ENCODE data around the gene FGF1.

The FGF1 gene

DNA sequence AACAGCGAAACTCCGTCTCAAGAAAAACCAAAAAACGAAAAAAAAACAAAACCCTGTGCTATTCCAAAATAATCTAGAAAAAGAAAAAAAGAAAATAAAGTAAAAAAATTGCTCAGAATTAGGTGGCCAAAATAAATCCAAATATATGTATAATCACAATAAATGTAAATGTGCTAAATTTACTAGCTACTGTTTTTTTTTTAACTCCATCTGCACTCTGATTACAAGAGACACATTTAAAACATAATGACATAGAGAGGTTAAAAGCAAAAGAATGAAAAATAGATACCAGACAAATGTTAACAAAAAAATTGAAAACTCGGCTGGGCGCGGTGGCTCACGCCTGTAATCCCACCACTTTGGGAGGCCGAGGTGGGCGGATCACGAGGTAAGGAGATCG, 66.1 kb downstream of the FGF1 start:
- Histone ChIP-seq H3K27me3 (ENCODE audit: low read depth, low read length) (no peaks in the 10 kb centered on the region), H3K9ac (ENCODE audit: low read length) (no peak overlapping the region), H2AFZ (ENCODE audit: low read depth, low read length) (no peak overlapping the region), H4K20me1 (ENCODE audit: insufficient read depth, low read length) (no peaks in the 10 kb centered on the region), H3K36me3 (replicated peaks; ENCODE audit: low read depth, low read length) (no peaks in the 10 kb centered on the region), H3K4me2 (ENCODE audit: low read length) (no peak overlapping the region), H3K9me3 (ENCODE audit: insufficient read depth, low read length) (no peaks in the 10 kb centered on the region), H3K4me3 (ENCODE audit: low read length) (no peak overlapping the region), H3K4me1 (ENCODE audit: low read length) (peaks cover 4% of the 10 kb centered on the region; the same call in 1 of the 2 replicates), H3K27ac (ENCODE audit: low read length) (no peak overlapping the region), H3K79me2 (ENCODE audit: low read length) (no peaks in the 10 kb centered on the region)
- TF ChIP-seq, protein P1, sequence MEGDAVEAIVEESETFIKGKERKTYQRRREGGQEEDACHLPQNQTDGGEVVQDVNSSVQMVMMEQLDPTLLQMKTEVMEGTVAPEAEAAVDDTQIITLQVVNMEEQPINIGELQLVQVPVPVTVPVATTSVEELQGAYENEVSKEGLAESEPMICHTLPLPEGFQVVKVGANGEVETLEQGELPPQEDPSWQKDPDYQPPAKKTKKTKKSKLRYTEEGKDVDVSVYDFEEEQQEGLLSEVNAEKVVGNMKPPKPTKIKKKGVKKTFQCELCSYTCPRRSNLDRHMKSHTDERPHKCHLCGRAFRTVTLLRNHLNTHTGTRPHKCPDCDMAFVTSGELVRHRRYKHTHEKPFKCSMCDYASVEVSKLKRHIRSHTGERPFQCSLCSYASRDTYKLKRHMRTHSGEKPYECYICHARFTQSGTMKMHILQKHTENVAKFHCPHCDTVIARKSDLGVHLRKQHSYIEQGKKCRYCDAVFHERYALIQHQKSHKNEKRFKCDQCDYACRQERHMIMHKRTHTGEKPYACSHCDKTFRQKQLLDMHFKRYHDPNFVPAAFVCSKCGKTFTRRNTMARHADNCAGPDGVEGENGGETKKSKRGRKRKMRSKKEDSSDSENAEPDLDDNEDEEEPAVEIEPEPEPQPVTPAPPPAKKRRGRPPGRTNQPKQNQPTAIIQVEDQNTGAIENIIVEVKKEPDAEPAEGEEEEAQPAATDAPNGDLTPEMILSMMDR (IDR thresholded peaks at IDR 0.05; ENCODE audit: low read depth, low read length): no peak
- TF ChIP-seq EZH2phosphoT487 (IDR thresholded peaks at IDR 0.05; ENCODE audit: low read depth): no peak

DNA sequence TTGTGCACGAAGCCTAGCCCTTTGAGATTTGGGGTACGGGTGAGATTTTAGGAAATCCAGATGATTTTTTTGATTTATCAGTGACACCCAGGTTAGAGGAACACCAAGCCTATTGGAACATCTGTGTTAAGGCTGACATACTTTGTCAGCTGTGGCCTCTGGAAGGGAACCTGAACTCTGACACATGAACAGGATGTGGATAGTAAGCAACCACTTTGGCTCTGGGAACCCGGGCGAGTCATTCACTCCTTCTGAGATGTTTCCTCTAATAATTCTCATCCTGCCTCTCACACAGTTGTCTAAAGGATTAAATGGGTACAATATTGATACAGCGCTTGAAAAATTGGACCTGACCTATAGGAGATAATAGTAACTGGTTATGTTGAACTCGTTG, 67.8 kb downstream of the FGF1 start:
- H3K9ac ChIP-seq (ENCODE audit: low read length): no peak overlapping the region
- no peak overlapping the region for H3K27ac ChIP-seq (ENCODE audit: low read length)
- TF ChIP-seq EZH2phosphoT487 (IDR thresholded peaks at IDR 0.05; ENCODE audit: low read depth): no peak
- TF ChIP-seq, protein P1 (IDR thresholded peaks at IDR 0.05; ENCODE audit: low read depth, low read length): no peak
- peaks cover 4% of the 10 kb centered on the region; the same call in 1 of the 2 replicates for H3K4me1 ChIP-seq (ENCODE audit: low read length)
- H3K4me3 ChIP-seq (ENCODE audit: low read length): no peak overlapping the region
- peaks cover 5% of the 10 kb centered on the region for H3K27me3 ChIP-seq (ENCODE audit: low read depth, low read length)
- no peaks in the 10 kb centered on the region for H3K36me3 ChIP-seq (replicated peaks; ENCODE audit: low read depth, low read length)
- no peaks in the 10 kb centered on the region for H3K79me2 ChIP-seq (ENCODE audit: low read length)
- H4K20me1 ChIP-seq (ENCODE audit: insufficient read depth, low read length): no peaks in the 10 kb centered on the region
- H2AFZ ChIP-seq (ENCODE audit: low read depth, low read length): no peak overlapping the region
- H3K4me2 ChIP-seq (ENCODE audit: low read length): no peak overlapping the region
- no peaks in the 10 kb centered on the region for H3K9me3 ChIP-seq (ENCODE audit: insufficient read depth, low read length)

DNA sequence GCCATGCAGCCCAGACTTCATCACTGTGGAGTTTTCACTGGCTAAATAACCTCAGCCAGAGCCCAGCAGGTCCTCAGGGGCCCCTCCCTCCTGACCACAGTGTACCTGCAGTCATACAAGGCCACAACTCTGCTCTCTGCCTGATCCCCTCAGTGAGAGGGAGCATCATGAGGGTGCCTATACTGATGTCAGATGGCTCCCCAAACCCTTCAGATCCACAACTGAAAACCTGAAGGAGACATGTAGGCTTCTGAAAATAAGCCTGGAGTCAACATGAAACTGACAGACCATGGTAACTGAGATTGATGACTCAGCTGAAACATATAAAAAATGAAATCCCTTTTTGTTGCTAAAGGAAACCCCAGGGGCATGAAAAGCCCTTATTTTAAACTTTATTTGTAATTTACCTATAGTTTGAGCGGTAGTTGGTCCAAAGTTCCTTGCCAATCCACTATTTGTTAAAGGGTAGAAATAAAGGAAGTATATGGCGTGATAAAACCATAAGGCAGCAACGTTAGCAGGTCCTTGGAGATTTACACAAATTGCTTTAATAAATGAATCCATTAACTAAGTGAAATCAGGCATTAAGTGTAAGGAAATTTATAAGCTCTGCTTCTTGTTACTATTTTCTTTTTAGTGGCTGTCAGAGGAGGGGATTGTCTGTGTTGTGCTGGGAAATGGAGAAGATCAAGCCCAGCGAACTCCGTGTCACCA, 68.3 kb downstream of the FGF1 start:
- Histone ChIP-seq H3K36me3 (replicated peaks; ENCODE audit: low read depth, low read length) (no peaks in the 10 kb centered on the region), H3K4me2 (ENCODE audit: low read length) (0 out of 2 replicates have a peak overlapping the region, but pooled peaks have one; percentile 12), H4K20me1 (ENCODE audit: insufficient read depth, low read length) (no peaks in the 10 kb centered on the region), H3K27me3 (ENCODE audit: low read depth, low read length) (peaks cover 10% of the 10 kb centered on the region), H2AFZ (ENCODE audit: low read depth, low read length) (no peak overlapping the region), H3K9ac (ENCODE audit: low read length) (no peak overlapping the region), H3K79me2 (ENCODE audit: low read length) (no peaks in the 10 kb centered on the region), H3K27ac (ENCODE audit: low read length) (no peak overlapping the region), H3K4me3 (ENCODE audit: low read length) (no peak overlapping the region), H3K9me3 (ENCODE audit: insufficient read depth, low read length) (no peaks in the 10 kb centered on the region), H3K4me1 (ENCODE audit: low read length) (peaks cover 4% of the 10 kb centered on the region; the same call in 1 of the 2 replicates)
- TF ChIP-seq, protein P1 (IDR thresholded peaks at IDR 0.05; ENCODE audit: low read depth, low read length): no peak
- no peak for TF ChIP-seq EZH2phosphoT487 (IDR thresholded peaks at IDR 0.05; ENCODE audit: low read depth)

DNA sequence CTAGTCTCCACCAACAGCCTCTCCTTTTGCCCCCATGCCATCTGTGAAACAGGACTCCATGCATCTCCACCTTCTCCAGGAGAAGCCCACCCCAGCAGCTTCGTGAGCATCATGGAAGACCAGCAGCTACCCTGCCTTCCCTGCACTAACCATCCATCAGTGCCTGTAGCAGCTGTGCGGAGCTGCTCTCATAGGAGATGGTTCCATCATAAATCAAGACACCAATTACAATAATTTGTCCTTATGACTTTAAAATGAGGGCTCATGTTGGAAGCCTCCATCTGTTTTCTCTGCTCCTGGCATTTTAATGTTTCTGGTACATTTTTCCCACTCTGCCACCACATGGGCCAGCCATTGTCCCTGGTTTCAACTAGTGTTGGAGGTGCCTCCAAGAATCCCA, 69.9 kb downstream of the FGF1 start:
- H3K27me3 ChIP-seq (ENCODE audit: low read depth, low read length): peaks cover 22% of the 10 kb centered on the region
- TF ChIP-seq EZH2phosphoT487 (IDR thresholded peaks at IDR 0.05; ENCODE audit: low read depth): no peak
- TF ChIP-seq, protein P1 (IDR thresholded peaks at IDR 0.05; ENCODE audit: low read depth, low read length): no peak

More for the DNA sequence above, 69.9 kb downstream of the FGF1 start:
- Histone ChIP-seq H3K27ac (ENCODE audit: low read length) (no peak overlapping the region), H3K4me3 (ENCODE audit: low read length) (no peak overlapping the region), H2AFZ (ENCODE audit: low read depth, low read length) (no peak overlapping the region), H3K4me2 (ENCODE audit: low read length) (no peak overlapping the region), H4K20me1 (ENCODE audit: insufficient read depth, low read length) (no peaks in the 10 kb centered on the region), H3K9ac (ENCODE audit: low read length) (no peak overlapping the region), H3K36me3 (replicated peaks; ENCODE audit: low read depth, low read length) (no peaks in the 10 kb centered on the region), H3K4me1 (ENCODE audit: low read length) (peaks cover 7% of the 10 kb centered on the region; the same call in 1 of the 2 replicates), H3K9me3 (ENCODE audit: insufficient read depth, low read length) (no peaks in the 10 kb centered on the region), H3K79me2 (ENCODE audit: low read length) (no peaks in the 10 kb centered on the region)

Measured in OCI-LY3 (cell line).